ENCODE data around the gene C5orf24. TPM values are rescaled to one million over a fixed set of nuclear protein-coding genes. Genes with fewer than 3 reads are reported as not detected.

C5orf24 gene
- polyA plus RNA-seq, 4 donors: 99.0 to 131 (median 125) TPM

- DNase-seq (ENCODE audit: low read depth in 4 of 4, low spot score in 3 of 4): peak; percentile 82 to 90 (median 83)
These were observed 59.0 kb downstream of the C5orf24 start, which contains the start of gene PCBD2 for GRCh38 chr5:134904610-134905245. PCBD2 (plus strand) TSS chr5:134905131; CDS start chr5:134905140, 9 bp downstream.

GRCh38 chr5:134905246-134905996 is 59.7 kb downstream of the C5orf24 start:
- DNase-seq (ENCODE audit: low read depth in 4 of 4, low spot score in 3 of 4): peak; percentile 67 to 73 (median 71)

- DNase-seq (ENCODE audit: low read depth in 4 of 4, low spot score in 3 of 4): no peak
These were observed 61.0 kb downstream of the C5orf24 start for GRCh38 chr5:134906811-134907210.

Other genes with a start within 250 kb of the C5orf24 start
- 10 to 100 TPM; 36.0 to 43.4 (median 41.8) TPM for gene SAR1B, start 213.1 kb upstream of the C5orf24 start, polyA plus RNA-seq (ENCODE audit: insufficient read length in 4 of 4)
- gene SEC24A, start 197.2 kb upstream of the C5orf24 start, polyA plus RNA-seq (ENCODE audit: insufficient read length in 4 of 4): 10 to 100 TPM; 20.0 to 25.4 (median 24.7) TPM
- gene CAMLG, start 107.4 kb upstream of the C5orf24 start, polyA plus RNA-seq (ENCODE audit: insufficient read length in 4 of 4): 10 to 100 TPM; 67.6 to 86.4 (median 72.2) TPM
- gene DDX46, start 87.2 kb upstream of the C5orf24 start, polyA plus RNA-seq (ENCODE audit: insufficient read length in 4 of 4): 10 to 100 TPM; 65.2 to 77.7 (median 75.0) TPM
- gene TXNDC15, start 28.4 kb downstream of the C5orf24 start, polyA plus RNA-seq (ENCODE audit: insufficient read length in 4 of 4): 10 to 100 TPM; 80.1 to 98.4 (median 95.5) TPM
- 10 to 100 TPM in 3 of 4 donors, 1 to 10 TPM in 1; 9.2 to 14.1 (median 11.6) TPM for gene PCBD2, start 59.2 kb downstream of the C5orf24 start, polyA plus RNA-seq (ENCODE audit: insufficient read length in 4 of 4)
- 1 to 10 TPM in 3 of 4 donors, under 1 TPM in 1; 0.58 to 1.5 (median 1.2) TPM for gene CATSPER3, start 121.9 kb downstream of the C5orf24 start, polyA plus RNA-seq (ENCODE audit: insufficient read length in 4 of 4)
- gene PITX1, start 188.3 kb downstream of the C5orf24 start, polyA plus RNA-seq (ENCODE audit: insufficient read length in 4 of 4): under 1 TPM in 1 of 4 donors, not detected in 3; 0.05 TPM